ENCODE data around the gene ANKK1.

The ANKK1 gene

GRCh38 chr11:113410414-113411135 lies 23.0 kb downstream of the ANKK1 start:
- DNase-seq (ENCODE audit: low read depth) = no peak

- no peak for DNase-seq (ENCODE audit: low read depth)
Observed at GRCh38 chr11:113411536-113411935, 24.0 kb downstream of the ANKK1 start.

- DNase-seq (ENCODE audit: low read depth) = no peak
Observed at GRCh38 chr11:113412675-113413074, 25.1 kb downstream of the ANKK1 start.

- no peak for DNase-seq (ENCODE audit: low read depth)
Observed at GRCh38 chr11:113415343-113415742, 27.8 kb downstream of the ANKK1 start.

GRCh38 chr11:113417428-113417827 lies 29.8 kb downstream of the ANKK1 start:
- no peak for DNase-seq (ENCODE audit: low read depth)

GRCh38 chr11:113419454-113420003 lies 31.9 kb downstream of the ANKK1 start:
- DNase-seq (ENCODE audit: low read depth) = no peak

- no peak for DNase-seq (ENCODE audit: low read depth)
Observed at GRCh38 chr11:113420808-113421207, 33.2 kb downstream of the ANKK1 start.

GRCh38 chr11:113426686-113427085 lies 39.1 kb downstream of the ANKK1 start:
- DNase-seq (ENCODE audit: low read depth) = no peak

- DNase-seq (ENCODE audit: low read depth) = no peak
Observed at GRCh38 chr11:113431746-113432145, 44.2 kb downstream of the ANKK1 start.

GRCh38 chr11:113435190-113435968 lies 47.8 kb downstream of the ANKK1 start:
- no peak for DNase-seq (ENCODE audit: low read depth)

- DNase-seq (ENCODE audit: low read depth) = no peak
Observed at GRCh38 chr11:113436672-113437252, 49.2 kb downstream of the ANKK1 start.

GRCh38 chr11:113440816-113441215 lies 53.2 kb downstream of the ANKK1 start:
- no peak for DNase-seq (ENCODE audit: low read depth)

GRCh38 chr11:113444502-113445123 lies 57.0 kb downstream of the ANKK1 start:
- no peak for DNase-seq (ENCODE audit: low read depth)

GRCh38 chr11:113446112-113446511 lies 58.5 kb downstream of the ANKK1 start:
- DNase-seq (ENCODE audit: low read depth) = no peak

- no peak for DNase-seq (ENCODE audit: low read depth)
Observed at GRCh38 chr11:113446938-113447337, 59.4 kb downstream of the ANKK1 start.

- DNase-seq (ENCODE audit: low read depth) = no peak
Observed at GRCh38 chr11:113447621-113448315, 60.2 kb downstream of the ANKK1 start.

GRCh38 chr11:113448316-113448677 lies 60.7 kb downstream of the ANKK1 start:
- DNase-seq (ENCODE audit: low read depth) = no peak

GRCh38 chr11:113449743-113450142 lies 62.2 kb downstream of the ANKK1 start:
- no peak for DNase-seq (ENCODE audit: low read depth)

Data from fibroblast of gingiva (primary cell).